ENCODE data around the gene C2orf76.
"Not testable (repeated sequence)": the region's sequence is repeated elsewhere in the genome, so short reads cannot be mapped to it uniquely, and the experiment has no call there.

The C2orf76 gene

DNA sequence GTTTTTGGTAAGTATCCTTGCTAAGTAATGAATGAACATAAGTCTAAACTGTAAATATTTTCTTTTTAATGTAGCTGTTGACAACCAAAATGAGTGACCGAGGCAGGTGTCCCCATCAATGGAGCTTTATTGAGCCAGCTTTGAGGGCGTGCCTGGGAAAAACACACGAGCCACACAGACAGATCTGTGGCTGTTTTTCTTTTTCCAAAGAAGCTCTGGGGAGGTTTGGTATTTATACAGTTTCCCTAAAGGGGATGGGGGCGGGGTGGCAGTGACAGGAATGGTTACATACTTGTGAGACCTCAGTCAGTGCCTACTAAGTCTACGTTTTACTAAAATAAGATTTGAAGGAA is 11.3 kb upstream of the C2orf76 start:
- no peak for TF ChIP-seq CTCF (conservative IDR thresholded peaks at IDR 0.05; ENCODE audit: control insufficient read depth, insufficient read depth, low read depth, low read length)
- DNase-seq (ENCODE audit: low read depth) = no peak
- no peak overlapping the region for H3K4me3 ChIP-seq (ENCODE audit: control insufficient read depth, low read depth, low read length)

DNA sequence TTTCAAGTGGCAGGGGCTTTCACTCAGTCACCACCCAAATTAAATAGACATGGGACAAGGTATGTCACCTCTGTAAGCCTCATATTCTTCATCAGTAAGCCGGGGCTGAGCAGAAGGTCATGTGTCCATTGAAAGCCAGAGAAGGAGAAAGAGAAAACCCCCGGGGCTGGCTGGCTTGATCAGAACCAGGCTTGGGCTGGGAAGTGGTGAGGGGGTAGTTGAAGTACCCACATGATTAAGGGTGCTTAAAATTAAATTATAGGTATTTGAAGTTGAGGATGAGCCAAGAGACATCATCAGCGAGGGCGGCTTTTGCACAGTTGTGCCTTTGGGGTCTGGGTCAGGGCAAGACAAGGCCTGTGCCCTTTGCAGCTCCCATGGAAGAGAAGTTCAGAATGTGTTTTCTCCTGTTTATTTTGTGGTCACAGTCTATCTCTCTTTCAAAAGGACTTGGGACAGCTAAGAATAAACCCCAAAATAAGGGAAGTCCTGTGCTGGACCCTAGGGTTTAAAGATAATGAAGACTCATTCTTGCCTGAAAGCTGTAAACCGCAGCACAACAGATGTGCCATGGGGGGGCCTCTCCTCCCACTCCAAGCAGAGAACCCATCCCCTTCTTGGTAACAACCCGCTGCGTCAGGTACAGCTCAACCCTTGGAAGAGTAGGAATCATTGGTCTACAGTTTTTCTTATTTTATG is 10.8 kb upstream of the C2orf76 start:
- H3K4me3 ChIP-seq (ENCODE audit: control insufficient read depth, low read depth, low read length) = no peak overlapping the region
- no peak for DNase-seq (ENCODE audit: low read depth)
- TF ChIP-seq CTCF (conservative IDR thresholded peaks at IDR 0.05; ENCODE audit: control insufficient read depth, insufficient read depth, low read depth, low read length) = no peak

- no peak for DNase-seq (ENCODE audit: low read depth)
- no peak for TF ChIP-seq CTCF (conservative IDR thresholded peaks at IDR 0.05; ENCODE audit: control insufficient read depth, insufficient read depth, low read depth, low read length)
- no peak overlapping the region for H3K4me3 ChIP-seq (ENCODE audit: control insufficient read depth, low read depth, low read length)
These were observed 10.2 kb upstream of the C2orf76 start for GRCh38 chr2:119376810-119377209.

- H3K4me3 ChIP-seq (ENCODE audit: control insufficient read depth, low read depth, low read length); DNase-seq (ENCODE audit: low read depth): not testable (repeated sequence)
These were observed 9.8 kb upstream of the C2orf76 start for GRCh38 chr2:119376406-119376805.

GRCh38 chr2:119373907-119374745 is 7.5 kb upstream of the C2orf76 start:
- not testable (repeated sequence) for H3K4me3 ChIP-seq (ENCODE audit: control insufficient read depth, low read depth, low read length); DNase-seq (ENCODE audit: low read depth)

GRCh38 chr2:119372778-119373568 is 6.3 kb upstream of the C2orf76 start:
- H3K4me3 ChIP-seq (ENCODE audit: control insufficient read depth, low read depth, low read length) = no peak overlapping the region
- DNase-seq (ENCODE audit: low read depth) = no peak
- TF ChIP-seq CTCF (conservative IDR thresholded peaks at IDR 0.05; ENCODE audit: control insufficient read depth, insufficient read depth, low read depth, low read length) = no peak

GRCh38 chr2:119371111-119371510 is 4.5 kb upstream of the C2orf76 start:
- H3K4me3 ChIP-seq (ENCODE audit: control insufficient read depth, low read depth, low read length) = no peak overlapping the region
- no peak for DNase-seq (ENCODE audit: low read depth)
- no peak for TF ChIP-seq CTCF (conservative IDR thresholded peaks at IDR 0.05; ENCODE audit: control insufficient read depth, insufficient read depth, low read depth, low read length)

Data from fibroblast of mammary gland (primary cell).